Measurements from ENCODE around the gene USP49.
"Not testable (repeated sequence)": the region's sequence is repeated elsewhere in the genome, so short reads cannot be mapped to it uniquely, and the experiment has no call there.

Gene USP49

DNA sequence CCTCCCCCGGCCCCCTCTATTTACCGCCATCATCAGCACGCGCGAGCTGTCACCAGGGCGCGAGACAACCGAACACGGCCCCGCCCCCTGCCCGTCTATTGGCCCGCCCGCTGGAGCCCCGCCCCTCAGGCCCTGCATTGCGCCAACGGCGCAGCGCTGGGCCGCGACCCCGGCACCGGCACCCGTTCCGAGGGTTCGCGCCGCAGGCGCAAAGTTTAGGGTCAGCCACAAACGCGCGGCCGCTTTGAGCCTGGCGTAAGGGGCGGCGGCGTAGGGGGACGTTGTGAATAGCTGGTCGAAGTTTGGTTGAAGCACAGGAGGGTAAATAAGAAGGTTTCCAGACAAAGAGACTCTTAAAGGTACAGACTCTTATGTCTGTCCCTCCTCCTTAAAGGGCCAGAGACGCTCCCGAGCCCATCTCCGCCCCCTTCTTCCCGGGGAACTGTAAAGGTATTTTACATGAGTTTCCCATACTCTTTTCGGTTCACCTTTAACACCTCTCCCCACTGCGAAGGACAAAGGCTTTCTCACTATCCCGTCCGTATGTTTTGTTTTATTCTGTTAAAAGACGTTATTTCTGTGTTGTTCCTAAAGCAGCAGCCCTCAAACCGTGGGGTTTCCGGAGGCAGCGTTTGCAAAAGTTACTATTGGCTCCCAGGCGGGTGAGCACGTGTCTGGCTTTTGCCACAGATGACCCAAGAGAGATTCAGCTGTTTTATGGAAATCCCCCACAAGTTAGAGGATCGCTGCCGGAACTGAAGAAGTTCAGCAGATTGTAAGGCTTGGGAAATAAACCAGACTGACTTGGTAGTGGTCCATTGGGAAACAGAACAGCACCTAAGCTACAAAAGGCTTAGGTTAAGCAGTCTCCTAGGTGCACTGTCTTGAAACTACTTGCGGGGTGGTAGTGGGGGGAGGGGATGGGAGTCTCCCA is at the start of gene USP49:
USP49 (minus strand) TSS at position 76 of the 934 bp plus-strand sequence. CDS start 88,392 bp downstream, outside the sequence.
- DNase-seq, result peak; percentile 67 to 89

DNA sequence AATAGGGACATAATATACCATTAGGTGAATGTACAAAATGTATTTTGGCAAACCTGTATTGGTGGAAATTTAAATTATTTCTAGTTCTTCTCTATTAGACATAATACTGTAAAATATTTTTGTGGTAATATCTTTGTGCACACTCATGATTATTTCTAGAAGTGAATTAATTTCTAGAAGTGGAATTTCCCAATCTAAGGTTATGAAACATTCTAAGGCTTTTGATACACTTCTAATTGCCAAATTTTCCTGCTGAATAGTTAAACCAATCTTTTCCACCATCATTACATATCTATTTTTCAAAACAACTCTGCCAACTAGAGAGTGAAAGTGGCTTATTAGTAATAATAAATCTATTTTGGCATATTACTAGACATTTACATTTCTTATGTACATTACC is 48.3 kb upstream of the USP49 start:
- DNase-seq, result no peak

DNA sequence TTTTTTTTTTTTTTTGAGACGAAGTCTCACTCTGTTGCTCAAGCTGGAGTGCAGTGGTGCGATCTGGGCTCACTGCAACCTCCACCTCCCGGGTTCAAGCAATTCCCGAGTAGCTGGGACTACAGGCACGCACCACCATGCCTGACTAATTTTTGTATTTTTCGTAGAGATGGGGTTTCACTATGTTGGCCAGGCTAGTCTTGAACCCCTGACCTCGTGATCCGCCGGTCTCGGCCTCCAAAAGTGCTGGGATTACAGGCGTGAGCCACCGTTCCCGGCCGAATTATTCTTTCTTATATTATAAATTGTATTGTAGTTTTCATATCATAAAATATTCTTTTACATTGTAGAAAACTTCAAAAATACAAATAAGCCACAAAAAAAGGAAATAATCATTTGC is 47.7 kb upstream of the USP49 start:
- not testable (repeated sequence) for DNase-seq

DNA sequence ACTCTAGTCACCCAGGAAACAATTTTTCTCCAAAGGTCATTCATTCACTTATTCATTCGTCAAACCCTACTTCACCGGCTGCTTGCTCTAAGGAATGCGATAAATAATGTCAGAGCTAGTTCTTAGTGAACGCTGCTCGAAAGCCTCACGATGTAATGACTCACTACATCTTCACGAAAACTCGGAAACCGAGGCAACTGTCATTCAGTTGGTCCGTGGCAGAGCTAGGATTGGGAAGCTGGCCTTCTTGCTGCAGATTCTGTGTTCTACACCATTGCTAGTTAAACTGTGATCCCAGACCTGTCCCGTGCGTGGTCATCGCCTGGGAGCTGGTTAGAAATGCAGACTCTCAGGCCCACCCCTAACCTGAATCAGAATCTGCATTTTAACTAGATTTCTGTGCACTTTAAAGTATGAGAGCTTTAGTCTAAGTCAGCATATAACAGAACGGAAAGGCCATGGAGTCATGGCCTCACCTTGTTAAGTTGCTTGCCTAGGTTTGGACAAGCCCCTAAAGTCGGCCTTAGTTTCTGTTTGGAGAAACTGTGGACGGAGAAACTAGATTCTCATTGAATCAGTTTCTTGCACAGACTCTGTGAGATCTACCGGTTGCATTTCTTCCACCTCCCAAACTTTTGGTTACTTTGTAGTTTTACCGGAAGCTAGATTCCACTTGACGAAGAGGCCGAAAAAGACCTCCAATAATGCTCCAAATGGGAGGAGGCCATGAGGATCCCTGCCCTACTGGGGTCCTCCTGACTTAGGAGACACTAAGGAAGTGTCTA is 47.1 kb upstream of the USP49 start:
- no peak for DNase-seq

DNA sequence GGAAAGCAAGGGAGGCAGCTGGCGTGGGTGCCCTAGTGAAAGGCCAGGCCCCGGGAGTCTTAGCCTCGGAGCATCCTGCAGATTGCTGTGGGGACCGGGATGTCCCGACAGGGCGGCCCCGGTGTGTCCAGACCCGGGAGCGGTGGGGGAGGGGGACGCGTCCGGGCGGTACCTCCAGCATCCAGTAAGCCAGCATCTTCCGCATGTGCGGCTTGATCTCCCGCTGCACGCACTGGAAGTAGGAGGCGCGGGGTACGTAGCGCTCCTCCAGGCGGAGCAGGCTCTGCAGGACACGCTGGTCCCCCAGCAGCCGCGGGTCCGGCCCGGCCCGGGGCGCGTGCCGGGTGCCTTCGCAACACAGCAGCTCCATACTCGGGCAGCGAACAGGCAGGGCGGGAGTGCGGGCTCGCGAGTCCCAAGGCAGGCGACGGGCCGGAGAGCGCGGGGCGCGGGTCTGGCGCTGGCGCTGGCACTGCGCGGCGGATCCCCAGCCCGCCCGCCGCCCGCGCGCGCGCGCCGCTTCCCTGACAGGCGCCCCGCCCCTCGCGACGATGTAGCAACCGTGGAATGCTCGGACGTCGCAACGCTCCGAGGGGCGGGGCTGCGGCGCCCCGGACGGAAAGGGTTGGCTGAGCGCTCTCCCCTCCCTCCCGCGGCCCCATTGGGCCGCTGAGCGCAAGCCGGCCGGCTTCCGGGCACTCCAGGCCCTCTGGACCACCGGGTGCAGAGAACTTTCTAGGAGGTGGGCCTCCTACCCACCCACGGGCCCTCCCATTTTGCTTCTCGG is 46.3 kb upstream of the USP49 start, which contains the start of gene CCND3:
CCND3 (minus strand) TSS at position 529 of the 787 bp plus-strand sequence; CDS start at position 370, 159 bp downstream.
- DNase-seq, result peak; percentile 69 to 88

DNA sequence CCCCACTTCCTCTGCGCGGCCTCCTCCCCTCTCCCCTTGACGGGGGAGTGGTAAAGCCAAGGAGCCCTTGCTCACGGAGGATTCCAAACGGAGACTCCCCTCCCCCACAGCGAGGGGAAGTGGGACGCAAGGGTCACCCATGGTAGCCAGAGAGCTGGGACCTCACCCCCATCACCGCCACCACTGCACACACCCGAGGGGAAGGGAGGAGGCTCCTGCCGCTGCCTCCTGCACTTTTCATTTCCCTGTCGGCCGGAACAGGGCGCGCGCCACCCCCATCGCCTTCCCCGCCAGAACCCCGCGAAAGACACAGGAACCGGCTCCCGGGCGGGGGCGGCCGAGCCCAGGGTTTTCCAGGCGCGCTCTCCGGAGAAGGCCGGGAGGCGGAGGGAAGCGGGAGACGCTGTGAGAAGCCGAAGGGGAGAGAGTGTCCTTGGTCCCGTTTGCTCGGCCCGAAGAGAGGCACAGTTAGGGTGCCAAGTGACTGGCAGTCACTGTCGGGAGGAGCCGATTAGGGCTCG is 45.6 kb upstream of the USP49 start:
- peak in 1 of 2 experiments; percentile 45 for DNase-seq

DNA sequence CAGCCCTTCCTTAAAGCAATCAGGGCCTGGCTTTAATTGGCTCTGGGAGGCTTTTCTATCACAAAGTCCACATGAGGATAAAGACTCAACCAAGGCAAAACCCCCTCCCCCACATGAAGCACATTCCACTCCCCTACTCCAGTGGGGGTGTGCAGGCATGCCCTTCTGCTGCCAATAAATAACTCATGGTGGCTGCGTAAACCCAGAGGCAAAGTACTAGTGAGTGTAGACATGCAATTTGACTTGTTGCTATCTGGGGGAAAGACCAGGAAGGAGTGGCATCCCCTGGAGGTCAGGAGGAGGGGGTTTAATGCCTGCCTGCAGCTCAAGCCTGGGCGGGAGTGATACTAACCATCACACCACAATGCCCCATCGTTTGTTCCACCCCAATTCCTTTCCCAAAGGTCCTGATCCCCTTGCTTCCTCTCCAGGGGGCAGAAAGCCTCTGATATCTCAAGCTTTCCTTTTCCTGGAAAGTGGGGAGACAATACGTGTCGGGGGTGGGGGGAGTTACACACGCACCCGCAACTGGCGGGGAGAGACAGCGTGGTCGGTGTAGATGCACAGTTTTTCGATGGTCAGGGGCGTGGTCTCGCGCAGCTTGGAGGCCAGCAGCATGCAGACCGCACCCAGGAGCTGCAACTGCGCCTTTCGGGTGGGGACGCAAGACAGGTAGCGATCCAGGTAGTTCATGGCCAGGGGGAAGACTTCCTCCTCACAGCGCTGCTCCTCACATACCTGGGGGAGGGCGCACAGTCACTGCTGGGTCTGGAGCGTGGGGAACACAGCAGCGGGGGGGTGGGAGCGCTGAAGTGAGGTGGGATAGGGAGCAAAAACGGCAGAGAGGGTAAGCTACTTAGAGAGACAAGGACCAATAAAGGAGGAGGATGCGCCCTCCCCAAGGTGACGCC is 44.9 kb upstream of the USP49 start:
- DNase-seq, result no peak

DNA sequence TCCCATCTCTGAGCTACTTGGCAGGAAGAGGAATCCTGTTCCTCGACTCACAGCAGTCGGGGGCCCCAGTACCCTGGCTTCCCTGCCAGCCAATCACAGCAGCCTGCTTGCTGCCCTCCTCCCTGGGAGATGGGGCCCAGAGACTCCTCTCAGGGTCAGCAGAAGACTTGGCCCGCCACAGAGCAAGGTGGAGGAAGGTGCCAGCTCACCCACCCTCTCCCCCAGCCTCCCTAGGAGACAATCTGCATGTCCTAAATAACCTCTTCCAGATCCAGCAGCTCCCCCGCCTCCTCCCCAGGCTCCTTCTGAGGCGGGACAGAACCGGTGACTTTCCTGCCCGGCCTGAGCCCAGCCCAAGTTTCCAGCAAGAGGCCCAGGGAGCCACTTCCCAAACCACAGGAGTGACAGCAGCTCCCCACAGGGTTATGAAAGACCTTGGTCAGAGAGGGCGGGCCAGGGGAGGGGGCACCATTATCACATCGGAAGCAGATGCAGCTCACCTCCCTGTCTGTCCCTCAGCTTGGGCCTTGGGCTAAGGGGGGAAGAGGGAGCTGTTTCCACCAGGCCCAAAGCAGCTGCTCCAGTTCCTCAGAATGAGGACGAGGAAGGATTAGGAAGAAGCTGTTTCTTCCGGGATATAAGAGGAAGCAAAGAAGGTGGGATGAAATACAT is 44.1 kb upstream of the USP49 start:
- no peak for DNase-seq

DNA sequence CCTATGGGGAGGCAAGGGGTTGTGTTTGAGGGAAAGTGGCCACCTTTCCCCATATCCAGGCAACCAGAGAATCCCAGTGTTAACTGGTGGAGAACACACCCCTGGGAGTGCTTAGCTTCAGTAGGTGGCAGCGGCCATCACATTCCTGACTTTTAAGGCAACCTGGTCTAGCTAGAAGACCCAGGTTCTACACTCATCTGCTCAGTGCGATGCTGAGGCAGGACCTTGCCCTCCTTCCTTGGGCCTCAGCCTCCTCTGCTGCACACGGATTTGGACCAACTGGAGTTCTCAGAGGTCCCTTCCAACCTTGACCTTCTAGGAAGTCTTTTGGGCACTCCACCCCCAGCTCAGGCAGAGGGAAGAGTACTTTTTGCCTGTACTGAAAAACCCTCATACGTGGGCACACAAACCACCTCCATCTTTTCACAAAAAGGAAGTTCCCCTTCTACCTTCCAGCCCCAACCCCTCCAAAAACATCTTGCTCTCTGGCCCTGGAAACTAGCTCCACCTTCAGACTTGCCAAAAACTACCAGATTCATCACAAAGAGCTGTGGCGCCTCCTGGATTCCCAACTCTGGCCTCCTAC is 43.5 kb upstream of the USP49 start:
- no peak for DNase-seq

DNA sequence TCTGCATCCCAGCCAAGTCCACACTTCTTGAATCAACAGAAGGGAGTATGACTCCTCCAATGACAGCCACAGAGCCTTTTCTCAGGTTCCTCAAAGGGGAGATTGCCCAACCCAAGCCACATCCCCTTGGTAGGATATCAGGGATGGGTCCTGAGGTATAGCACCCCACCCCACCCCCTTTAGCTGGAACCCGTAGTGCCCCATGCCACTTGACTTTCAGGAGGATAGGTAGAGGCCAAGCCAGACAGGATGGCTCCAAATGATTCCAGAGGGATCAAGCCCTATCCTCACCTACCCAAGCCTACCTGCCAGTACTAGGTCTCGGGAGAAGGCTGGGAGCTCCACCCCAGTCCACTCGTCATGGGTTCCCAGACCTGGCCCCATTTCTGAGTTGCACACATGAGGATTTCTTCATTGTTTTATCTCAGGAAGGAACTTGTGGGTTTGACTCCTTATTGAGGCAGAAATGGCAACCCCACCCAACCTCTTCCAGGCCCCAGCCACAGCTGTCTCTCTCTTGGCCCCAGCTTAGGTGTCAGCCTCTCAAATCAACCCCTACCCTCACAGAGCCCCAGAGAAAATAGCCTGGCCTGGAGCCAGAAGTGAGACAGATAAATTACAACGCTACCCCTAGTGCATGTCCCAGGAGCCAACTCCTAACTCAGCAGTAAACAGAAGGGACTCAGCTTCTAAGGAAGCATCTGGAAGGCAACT is 42.8 kb upstream of the USP49 start:
- DNase-seq, result no peak

DNA sequence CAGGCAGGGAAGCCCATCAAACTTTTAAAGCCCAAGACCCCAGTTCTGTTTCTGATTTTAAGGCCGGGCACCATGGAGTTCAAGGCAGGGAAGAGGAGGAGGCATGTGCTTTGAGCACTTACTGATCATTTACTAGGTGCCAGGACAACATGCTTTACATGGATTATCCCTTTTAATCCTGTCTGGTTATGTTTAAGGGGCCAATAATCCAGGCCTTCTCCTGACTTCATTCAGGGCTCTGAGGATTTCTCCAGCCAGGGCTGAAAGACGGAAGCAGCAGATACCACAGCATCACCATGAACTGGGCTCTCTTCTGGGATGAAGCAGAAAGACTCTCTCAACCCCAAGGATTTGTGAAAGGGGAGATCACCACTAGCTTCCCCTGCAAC is 42.3 kb upstream of the USP49 start:
- DNase-seq, result peak in 1 of 2 experiments; percentile 59

DNA sequence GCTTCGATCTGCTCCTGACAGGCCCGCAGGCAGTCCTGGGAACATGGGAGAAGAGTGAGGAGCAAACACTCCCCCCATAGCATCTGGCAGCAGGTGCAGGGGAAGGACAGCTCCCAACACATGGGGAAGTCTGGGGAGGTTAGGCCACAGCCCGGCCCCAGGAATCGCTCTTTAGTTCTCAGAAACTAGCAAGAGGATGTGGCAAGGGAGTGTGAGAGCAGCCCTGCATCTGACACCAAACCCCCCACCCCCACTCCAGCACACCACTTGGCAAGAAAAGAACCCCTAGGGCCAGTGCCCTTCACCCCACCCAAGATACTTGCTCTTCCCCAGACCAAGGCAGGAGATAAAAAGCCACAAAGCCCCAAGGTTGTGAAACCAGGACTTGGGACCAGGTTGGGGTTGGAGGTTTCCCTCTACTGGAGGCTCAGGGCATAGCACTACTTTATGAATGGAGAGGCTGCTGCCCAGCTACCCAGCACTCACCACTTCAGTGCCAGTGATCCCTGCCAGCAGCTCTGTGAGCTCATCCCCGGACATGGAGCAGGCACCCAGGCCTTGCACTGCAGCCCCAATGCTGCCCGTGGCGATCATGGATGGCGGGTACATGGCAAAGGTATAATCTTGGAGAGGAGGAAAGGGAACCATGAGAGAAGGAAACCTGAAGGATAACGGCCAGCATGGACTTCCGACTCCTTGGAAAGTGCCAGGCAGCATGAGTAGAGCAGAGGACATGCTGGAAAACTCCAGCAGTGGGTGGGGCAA is 41.1 kb upstream of the USP49 start:
- DNase-seq, result peak; percentile 24 to 67

DNA sequence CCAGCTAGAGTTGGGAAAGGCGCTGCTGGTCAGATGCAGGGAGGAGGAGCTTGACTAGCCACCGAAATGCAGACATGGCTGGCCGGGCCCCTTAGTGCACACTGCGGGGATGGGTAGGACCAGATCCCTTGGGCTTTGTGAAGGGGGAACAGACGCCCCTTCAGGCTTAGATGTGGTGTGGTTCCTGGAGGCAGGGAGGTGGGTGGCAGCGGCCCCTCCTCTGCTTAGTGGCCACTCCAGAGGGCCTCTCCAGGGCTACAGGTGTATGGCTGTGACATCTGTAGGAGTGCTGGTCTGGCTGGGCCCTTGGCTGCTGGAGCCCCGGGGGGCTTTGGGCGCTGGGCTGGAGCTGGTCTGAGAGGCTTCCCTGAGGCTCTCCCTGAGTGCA is 40.5 kb upstream of the USP49 start:
- DNase-seq, result no peak

DNA sequence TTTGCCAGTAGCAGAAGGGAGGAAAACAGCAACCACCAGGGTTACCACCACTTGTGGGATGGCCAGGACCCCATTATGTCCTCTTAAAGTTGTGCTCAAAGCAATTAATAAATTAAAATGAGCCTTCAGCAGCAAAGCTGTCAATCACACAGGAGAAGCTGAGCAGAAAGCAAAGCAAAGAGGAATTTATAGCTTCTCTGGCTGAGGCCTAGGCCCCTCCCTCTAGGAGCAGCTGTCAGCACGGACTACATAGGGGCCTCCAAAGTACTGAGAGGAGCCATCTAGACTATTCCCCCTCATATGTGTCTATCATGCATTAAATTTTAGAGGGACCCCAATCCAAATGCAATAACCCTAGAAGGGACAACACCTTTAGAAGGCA is 40.0 kb upstream of the USP49 start:
- DNase-seq, result peak in 1 of 2 experiments; percentile 21

DNA sequence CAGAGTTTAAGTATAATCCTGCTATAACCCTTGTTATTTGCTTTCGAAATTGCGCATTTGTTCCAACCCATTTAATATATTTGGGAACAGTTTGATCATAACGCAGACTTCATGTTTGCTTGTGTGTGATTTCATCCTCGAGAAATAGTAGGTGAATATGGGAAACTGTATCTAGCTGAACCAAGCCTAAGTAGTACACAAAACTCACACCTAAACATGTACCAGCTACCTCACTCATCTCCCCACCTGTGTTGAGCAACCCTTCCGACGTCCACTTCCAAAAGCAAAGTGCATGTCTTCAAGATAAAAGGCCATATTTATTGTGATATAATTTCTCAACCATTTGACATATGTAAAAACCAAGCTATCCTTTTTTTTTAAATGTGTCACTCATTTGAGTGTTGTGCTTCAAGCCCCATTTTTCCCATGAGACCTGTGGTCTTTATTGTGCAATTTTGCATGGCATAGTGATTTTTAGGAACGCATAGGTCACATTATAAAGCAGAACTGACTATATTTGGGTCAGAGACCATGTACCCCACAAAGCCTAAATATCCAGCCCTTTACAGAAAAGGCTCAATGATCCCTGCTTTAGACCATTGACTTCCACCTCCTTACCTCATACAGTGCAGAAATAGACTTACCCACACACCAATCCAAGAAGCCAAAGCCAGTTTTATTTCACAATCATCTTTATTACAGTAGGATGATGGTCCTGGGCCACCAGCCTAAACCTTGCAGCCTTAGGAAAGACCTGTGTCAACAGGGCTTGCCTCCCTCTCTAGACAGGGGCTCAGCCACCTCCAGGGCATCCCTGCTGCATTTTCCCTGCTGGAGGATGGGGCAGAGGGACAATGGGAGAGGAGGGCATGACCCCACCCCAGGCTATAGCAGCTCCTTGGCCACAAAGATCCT is 39.4 kb upstream of the USP49 start:
- DNase-seq, result no peak

DNA sequence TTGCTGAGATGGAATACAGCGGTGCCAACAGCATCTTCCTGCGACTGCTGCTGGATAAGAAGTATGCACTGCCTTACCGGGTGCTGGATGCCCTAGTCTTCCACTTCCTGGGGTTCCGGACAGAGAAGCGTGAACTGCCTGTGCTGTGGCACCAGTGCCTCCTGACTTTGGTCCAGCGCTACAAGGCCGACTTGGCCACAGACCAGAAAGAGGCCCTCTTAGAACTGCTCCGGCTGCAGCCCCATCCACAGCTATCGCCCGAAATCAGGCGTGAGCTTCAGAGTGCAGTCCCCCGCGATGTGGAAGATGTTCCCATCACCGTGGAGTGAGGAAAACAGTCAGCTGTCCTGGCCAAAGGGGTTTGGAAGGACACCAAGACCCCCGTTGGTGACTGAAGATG is 37.2 kb upstream of the USP49 start:
- no peak for DNase-seq

DNA sequence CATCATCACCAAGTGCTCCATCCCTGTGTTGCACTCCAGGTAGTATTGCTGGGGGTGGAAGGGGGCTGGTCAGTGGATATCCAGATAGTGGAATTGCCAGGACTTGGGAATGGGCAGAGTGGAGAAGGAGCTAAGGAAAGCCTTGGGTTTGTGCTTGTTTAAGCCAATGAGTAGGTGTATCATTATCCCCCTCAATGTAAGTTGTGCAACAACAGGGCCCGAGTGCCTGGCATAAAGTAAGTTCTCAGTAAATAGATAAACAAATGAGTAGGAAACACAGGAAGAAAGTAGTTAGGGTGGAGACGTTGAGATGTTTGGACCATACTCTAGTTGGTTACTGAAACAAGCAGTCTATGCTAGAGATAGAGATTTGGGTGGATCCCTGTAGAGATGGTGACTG is 36.6 kb upstream of the USP49 start:
- no peak for DNase-seq

DNA sequence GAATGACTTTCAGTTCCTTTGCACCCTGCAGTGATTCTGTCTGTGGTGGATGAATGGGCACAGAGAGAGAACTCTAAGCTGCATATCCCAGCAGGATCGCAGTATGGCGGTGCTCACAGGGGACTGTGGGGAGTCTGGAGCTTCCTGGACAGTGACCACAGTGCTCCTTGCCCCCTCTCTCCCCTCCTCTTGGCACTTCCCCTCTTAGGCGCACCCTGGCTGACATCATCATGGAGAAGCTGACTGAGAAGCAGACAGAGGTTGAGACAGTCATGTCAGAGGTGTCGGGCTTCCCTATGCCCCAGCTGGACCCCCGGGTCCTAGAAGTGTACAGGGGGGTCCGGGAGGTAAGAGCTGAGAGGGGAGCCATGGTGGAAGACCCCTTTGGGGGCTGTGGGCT is 34.7 kb upstream of the USP49 start:
- DNase-seq, result no peak

Data from NCI-H524 (cell line).